Breast epithelium (tissue), 4 donors: Measurements from ENCODE around the gene GGPS1. TPM values are rescaled to one million over a fixed set of nuclear protein-coding genes. Genes with fewer than 3 reads are reported as not detected.

Source experiments
- DNase-seq, 2 donors: peaks; one replicate each; pipeline ENCODE4 v3.0.0-alpha.2; 2019; ENCODE audit warnings: low spot score in 2 of 2
- H3K27ac ChIP-seq, 2 donors: fragments of 200-600 bp; sonication (generic) in 1 of 2; one replicate each; pipeline ENCODE4 v1.5.1; 2016 to 2019; ENCODE audit warnings: mild to moderate bottlenecking in 1 of 2
- H3K27me3 ChIP-seq, 2 donors: fragments of 200-600 bp; sonication (generic) in 1 of 2; one replicate each; pipeline versions ENCODE4 v1.5.1 to v1.6.0; 2017 to 2019; ENCODE audit warnings: control low read depth in 1 of 2, mild to moderate bottlenecking in 1 of 2
- H3K36me3 ChIP-seq: fragments of 200-600 bp; one replicate; pipeline ENCODE4 v1.5.1; 2019
- H3K4me1 ChIP-seq, 2 donors: fragments of 200-600 bp; sonication (generic); one replicate each; pipeline ENCODE4 v1.5.1; 2016 to 2019; ENCODE audit warnings: control low read depth in 1 of 2
- H3K4me3 ChIP-seq, 3 donors: fragments of 200-600 bp; sonication (generic); 1 replicate in 2 of 3; 2 replicates in 1 of 3; pipeline ENCODE4 v1.5.1; 2016 to 2019; ENCODE audit warnings: mild to moderate bottlenecking in 3 of 3, moderate library complexity in 2 of 3
- H3K9me3 ChIP-seq, 2 donors: fragments of 200-600 bp; sonication (generic) in 1 of 2; one replicate each; pipeline ENCODE4 v1.5.1; 2016 to 2019; ENCODE audit warnings: control low read depth in 1 of 2
- POLR2A ChIP-seq: fragments of 450-650 bp; IDR thresholded peaks from one replicate; pipeline ENCODE4 v1.6.1; 2016; ENCODE audit warnings: antibody characterized with exemption, mild to moderate bottlenecking, moderate library complexity
- POLR2AphosphoS5 ChIP-seq, 3 donors: sonication (generic); formaldehyde crosslinking; IDR thresholded peaks; one replicate each; pipeline ENCODE4 v1.6.1; 2017; ENCODE audit warnings: antibody characterized with exemption in 3 of 3
- intact Hi-C: fragments of 100-400 bp; cut with DNase I; formaldehyde crosslinking; loops from one replicate; pipeline ENCODE4 v1.15.1; 2023; ENCODE audit warnings: low total_unique reads
- total RNA-seq, 3 donors: library from RNA; depleted of rRNA; stranded (reverse); fragments of >200 nt; gene quantifications; one replicate each; pipeline ENCODE4 v1.1.0, GENCODE V29; 2016
- TF ChIP-seq, protein P1 (sequence below), 3 donors: fragments of 450-650 bp; IDR thresholded peaks; one replicate each; pipeline ENCODE4 v1.5.1; 2016 to 2017; ENCODE audit warnings: antibody characterized with exemption in 3 of 3, mild to moderate bottlenecking in 3 of 3, moderate library complexity in 3 of 3

The GGPS1 gene
- total RNA-seq, 3 donors from 2014 or later, result 17.7 to 38.3 (median 22.4) TPM

DNA sequence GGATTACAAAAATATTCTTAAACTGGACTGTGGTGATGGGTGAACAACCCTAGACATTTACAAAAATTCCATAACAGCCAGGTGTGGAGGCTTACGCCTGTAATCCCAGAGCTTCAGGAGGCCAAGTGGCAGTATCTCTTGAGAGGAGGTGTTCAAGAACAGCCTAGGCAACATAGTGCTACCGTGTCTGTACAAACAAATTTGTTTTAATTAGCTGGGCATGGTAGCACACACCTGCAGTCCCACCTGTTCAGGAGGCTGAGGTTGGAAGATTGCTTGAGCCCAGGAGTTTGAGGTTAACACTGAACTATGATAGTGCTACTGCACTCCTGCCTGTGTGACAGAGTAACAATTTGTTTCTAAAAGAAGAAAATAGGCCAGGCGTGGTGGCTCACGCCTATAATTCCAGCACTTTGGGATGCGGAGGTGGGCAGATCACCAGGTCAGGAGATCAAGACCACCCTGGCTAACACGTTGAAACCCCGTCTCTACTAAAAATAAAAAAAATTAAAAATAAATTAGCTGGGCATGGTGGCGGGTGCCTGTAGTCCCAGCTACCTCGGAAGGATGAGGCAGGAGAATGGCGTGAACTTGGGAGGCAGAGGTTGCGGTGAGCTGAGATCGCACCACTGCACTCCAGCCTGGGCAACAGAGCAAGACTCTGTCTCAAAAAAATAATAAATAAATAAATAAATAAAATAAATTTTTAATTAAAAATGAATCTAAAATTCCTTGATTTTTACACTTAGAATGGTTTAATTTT, 37.4 kb upstream of the GGPS1 start:
- intact Hi-C loops, result no loop called here
- DNase-seq, result no peak
- H3K27me3 ChIP-seq, result no peaks in the 10 kb centered on the region
- no peak overlapping the region for H3K27ac ChIP-seq
- no peak for TF ChIP-seq POLR2A
- TF ChIP-seq POLR2AphosphoS5 (IDR thresholded peaks at IDR 0.05), result no peak
- TF ChIP-seq, protein P1, sequence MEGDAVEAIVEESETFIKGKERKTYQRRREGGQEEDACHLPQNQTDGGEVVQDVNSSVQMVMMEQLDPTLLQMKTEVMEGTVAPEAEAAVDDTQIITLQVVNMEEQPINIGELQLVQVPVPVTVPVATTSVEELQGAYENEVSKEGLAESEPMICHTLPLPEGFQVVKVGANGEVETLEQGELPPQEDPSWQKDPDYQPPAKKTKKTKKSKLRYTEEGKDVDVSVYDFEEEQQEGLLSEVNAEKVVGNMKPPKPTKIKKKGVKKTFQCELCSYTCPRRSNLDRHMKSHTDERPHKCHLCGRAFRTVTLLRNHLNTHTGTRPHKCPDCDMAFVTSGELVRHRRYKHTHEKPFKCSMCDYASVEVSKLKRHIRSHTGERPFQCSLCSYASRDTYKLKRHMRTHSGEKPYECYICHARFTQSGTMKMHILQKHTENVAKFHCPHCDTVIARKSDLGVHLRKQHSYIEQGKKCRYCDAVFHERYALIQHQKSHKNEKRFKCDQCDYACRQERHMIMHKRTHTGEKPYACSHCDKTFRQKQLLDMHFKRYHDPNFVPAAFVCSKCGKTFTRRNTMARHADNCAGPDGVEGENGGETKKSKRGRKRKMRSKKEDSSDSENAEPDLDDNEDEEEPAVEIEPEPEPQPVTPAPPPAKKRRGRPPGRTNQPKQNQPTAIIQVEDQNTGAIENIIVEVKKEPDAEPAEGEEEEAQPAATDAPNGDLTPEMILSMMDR (IDR thresholded peaks at IDR 0.05), result no peak
- H3K4me3 ChIP-seq, result no peak overlapping the region
- H3K36me3 ChIP-seq, result no peaks in the 10 kb centered on the region
- no peaks in the 10 kb centered on the region for H3K9me3 ChIP-seq
- H3K4me1 ChIP-seq, result peaks cover 0 to 4% of the 10 kb centered on the region in 2 donors

DNA sequence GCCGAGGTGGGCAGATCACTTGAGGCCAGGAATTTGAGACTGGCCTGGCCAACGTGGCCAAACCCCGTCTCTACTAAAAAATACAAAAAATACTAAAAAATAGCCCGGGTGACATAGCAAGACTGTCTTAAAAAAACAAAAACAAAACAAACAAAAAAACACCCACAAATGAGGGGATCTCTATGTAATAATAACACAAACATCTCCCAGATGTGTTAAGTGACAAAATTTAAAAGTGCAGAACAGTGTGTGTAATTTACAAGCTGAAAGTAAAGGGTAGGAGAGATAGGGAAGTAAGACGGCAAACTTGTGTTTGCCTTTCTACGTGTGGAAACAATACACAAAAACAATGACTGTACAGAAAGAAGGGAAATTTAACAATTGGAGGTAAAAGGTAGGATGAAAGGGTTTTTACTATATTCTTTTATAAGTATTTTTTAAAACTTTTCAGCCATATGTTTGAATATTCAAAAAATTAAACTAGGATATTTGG, 36.7 kb upstream of the GGPS1 start:
- Histone ChIP-seq H3K4me3 (no peak overlapping the region), H3K27me3 (no peaks in the 10 kb centered on the region), H3K36me3 (no peaks in the 10 kb centered on the region), H3K27ac (no peak overlapping the region), H3K9me3 (no peaks in the 10 kb centered on the region), H3K4me1 (peaks cover 0 to 4% of the 10 kb centered on the region in 2 donors)
- TF ChIP-seq, protein P1 (IDR thresholded peaks at IDR 0.05), result no peak
- TF ChIP-seq POLR2AphosphoS5 (IDR thresholded peaks at IDR 0.05) (no peak), POLR2A (no peak)
- intact Hi-C loops, result no loop called here
- no peak for DNase-seq

DNA sequence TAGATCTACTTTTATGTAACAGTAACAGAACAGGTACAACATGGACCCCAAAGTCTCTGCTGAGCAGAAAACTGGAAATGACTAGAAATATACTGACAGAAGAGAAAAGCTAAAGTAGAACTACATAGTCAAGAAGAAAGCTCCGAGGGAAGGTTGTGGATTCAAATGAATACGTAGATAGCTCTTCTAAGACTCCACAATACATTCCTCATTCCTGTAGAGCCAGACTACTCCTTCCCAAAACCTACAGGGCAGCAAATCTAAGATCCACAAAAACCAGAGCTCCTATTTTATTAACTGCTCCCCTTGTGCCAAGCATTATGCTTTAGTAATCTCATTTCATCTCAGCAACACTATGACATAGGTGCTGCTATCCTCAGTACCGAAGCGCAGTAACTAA, 35.6 kb upstream of the GGPS1 start:
- H3K27ac ChIP-seq, result no peak overlapping the region
- TF ChIP-seq POLR2AphosphoS5 (IDR thresholded peaks at IDR 0.05), result no peak
- no peak for TF ChIP-seq POLR2A
- TF ChIP-seq, protein P1 (IDR thresholded peaks at IDR 0.05), result no peak
- intact Hi-C loops, result no loop called here
- no peaks in the 10 kb centered on the region for H3K27me3 ChIP-seq
- no peaks in the 10 kb centered on the region for H3K9me3 ChIP-seq
- no peaks in the 10 kb centered on the region for H3K36me3 ChIP-seq
- no peaks in the 10 kb centered on the region for H3K4me1 ChIP-seq
- no peak overlapping the region for H3K4me3 ChIP-seq
- no peak for DNase-seq

DNA sequence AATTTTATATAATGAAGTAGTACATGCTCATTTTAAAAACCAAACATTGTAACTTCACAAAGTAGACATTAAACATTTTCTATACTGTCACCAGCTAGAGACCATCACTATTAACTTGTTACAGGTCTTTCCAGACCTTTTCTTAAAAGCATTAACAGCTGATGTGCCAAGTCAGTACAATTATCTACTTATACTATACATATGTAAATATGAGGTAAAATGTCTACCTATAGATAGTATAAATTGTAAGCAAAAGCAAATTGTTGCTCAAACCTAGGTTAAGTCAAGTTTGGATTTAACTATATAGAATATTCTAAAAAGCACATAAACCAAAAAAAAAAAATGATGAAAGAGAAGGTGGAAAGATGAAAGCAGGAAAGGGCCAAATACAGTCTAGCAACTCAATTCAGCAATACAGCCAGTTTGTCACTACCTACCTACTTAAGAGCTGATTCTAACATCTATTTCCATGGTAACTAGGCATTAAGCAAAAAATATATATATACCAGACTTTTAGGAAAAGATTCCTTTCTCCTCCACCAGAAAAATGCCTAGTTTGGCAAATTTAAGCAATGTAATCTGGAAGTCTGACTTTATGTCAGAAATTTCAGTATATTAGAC, 34.9 kb upstream of the GGPS1 start:
- TF ChIP-seq POLR2AphosphoS5 (IDR thresholded peaks at IDR 0.05) (no peak), POLR2A (no peak)
- TF ChIP-seq, protein P1 (IDR thresholded peaks at IDR 0.05), result no peak
- Histone ChIP-seq H3K27ac (no peak overlapping the region), H3K9me3 (no peaks in the 10 kb centered on the region), H3K27me3 (no peaks in the 10 kb centered on the region), H3K4me3 (no peak overlapping the region), H3K36me3 (no peaks in the 10 kb centered on the region), H3K4me1 (no peaks in the 10 kb centered on the region)
- no peak for DNase-seq
- intact Hi-C loops, result no loop called here

DNA sequence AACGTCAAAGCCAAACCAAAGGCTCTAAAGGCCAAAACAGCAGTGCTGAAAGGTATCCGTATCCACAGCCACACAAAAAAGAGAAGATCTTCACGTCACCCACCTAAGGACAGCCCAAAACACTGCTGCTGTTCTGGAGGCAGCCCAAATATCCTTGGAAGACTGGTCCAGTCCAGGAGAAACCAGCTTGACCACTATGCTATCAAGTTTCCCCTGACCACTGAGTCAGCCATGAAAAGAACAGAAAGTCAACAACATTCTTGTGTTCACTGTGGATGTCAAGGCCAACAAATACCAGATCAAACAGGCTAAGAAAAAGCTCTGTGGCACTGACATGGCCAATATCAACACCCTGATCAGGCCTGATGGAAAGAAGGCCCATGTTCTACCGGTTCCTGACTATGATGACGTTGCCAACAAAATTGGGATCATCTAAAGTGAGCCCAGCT, 32.4 kb upstream of the GGPS1 start:
- no peak overlapping the region for H3K4me3 ChIP-seq
- no peaks in the 10 kb centered on the region for H3K27me3 ChIP-seq
- H3K9me3 ChIP-seq, result no peaks in the 10 kb centered on the region
- no peaks in the 10 kb centered on the region for H3K4me1 ChIP-seq
- H3K27ac ChIP-seq, result peak overlapping the region; percentile 3 to 63
- peak in 1 of 2 donors; percentile 57 for DNase-seq
- intact Hi-C loops, result loop anchor here (2.0 kb wide), 1 partner anchor 47 kb away; no protein-coding TSS in a partner anchor
- H3K36me3 ChIP-seq, result no peaks in the 10 kb centered on the region
- TF ChIP-seq POLR2AphosphoS5 (IDR thresholded peaks at IDR 0.05) (peak in 1 of 3 donors; percentile 63), POLR2A (no peak)
